Endometrium (tissue), 2 donors: ENCODE measurements around the gene FRMPD1.
"Not testable (repeated sequence)": the region's sequence is repeated elsewhere in the genome, so short reads cannot be mapped to it uniquely, and the experiment has no call there.

Experiments used
- FAIRE-seq: peaks from 2 replicates; lab custom pipeline; 2012; peaks lifted over from hg19 to GRCh38; lab: Jason Lieb, UNC
- donor health status: control.
- donor health status: control.

The FRMPD1 gene, protein sequence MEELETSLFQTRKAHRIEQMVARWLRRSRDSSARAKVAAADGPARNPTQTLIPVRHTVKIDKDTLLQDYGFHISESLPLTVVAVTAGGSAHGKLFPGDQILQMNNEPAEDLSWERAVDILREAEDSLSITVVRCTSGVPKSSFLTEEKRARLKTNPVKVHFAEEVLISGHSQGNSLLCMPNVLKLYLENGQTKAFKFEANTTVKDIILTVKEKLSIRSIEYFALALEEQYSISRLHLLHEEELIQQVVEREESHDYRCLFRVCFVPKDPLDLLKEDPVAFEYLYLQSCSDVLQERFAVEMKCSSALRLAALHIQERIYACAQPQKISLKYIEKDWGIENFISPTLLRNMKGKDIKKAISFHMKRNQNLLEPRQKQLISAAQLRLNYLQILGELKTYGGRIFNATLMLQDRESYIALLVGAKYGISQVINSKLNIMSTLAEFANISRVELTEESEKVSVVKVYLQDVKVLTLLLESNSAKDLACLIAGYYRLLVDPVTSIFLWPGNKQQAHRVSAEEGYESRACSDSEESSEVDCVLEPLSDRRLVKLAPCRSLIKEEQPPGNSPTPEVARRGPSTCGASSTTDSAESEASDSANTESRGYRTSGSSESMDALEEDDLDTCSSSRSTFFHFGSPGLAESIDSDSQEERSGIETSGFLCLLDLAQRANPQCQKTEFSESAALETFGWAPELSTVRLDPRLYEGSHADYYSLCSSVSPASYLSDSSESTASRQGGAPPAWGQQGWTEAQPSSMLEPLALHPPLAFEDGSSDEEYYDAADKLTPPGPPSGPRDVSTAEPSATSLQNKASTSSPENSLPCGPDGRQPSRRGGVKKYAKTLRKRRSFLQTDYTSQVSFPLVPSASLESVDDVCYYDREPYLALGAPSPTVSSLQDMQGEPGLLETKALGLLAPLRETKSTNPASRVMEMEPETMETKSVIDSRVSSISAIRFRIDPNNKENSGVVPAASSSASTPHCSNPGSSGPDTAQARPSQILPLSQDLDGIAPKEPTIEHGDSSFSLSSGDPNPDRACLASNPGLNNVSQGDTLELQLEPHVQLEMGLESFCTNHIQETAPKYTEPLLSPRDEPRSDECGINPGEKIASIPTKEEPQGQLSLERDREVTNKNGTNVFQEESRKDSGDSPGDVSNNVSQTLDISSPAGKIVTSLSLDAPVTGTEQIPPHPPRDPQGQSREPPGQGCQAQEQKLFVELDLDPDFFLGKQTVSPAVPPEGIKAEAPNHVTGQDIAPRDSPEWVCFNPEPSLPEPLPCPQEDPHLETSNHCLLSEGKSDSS (N-terminal part only)

GRCh38 chr9:37650873-37651768 lies at the start of gene FRMPD1:
Gene FRMPD1, plus strand, starts transcription at chr9:37650954. Its CDS starts 41,688 bp downstream, at chr9:37692642.
- no peak for FAIRE-seq

DNA sequence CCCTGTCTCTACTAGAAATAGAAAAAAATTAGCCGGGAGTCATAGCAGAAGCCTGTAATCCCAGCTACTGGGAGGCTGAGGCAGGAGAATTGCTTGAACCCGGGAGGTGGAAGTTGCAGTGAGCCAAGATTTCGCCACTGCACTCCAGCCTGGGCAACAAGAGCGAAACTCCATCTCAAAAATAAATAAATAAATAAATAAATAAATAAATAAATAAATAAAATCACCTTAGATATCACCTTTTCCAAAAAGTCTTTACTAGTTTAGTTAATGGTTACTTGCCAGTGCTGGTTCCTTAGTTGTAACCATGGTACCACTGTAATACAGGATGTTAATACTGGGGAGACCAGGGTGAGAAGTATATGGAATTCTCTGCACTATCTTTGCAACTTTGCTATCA lies 48.7 kb upstream of the FRMPD1 start:
- not testable (repeated sequence) for FAIRE-seq

GRCh38 chr9:37602817-37603216 lies 47.9 kb upstream of the FRMPD1 start:
- FAIRE-seq: no peak

DNA sequence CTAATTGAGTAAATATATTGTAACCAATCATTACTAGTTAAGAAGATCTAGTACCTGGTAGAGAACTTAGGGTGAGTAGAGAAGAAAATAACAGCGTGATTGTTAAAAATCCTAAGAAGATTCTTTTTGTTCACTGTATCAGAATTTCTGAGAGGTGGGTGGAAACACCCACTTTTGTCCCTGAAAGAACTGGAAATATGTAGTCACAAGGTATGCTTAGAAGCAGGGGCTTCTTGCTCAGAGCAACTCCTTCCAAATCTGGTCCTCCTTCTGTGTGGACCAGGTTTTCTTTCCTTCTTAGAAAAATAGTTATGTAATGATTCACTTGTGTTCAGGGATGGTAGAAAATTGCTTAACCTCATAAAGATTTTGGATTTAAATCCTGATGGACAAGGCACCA lies 46.5 kb upstream of the FRMPD1 start:
- FAIRE-seq: no peak

DNA sequence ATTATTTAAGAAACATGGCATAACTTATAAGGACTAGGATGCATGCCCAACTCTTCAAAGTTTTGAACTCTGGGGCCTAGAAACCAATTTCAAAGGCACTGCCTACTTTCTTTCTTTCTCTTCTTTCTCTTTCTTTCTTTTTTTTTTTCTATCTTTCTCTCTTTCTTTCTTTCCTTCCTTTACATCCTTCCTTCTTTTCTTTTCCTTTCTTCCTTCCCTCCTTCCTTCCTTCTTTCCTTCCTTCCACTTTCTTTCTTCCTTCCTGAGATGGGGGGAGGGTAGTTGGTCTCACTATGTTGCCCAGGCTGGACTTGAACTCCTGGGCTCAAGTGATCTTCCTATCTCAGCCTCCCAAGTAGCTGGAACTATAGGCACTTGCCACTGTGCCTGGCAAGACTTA lies 42.5 kb upstream of the FRMPD1 start:
- no peak for FAIRE-seq

DNA sequence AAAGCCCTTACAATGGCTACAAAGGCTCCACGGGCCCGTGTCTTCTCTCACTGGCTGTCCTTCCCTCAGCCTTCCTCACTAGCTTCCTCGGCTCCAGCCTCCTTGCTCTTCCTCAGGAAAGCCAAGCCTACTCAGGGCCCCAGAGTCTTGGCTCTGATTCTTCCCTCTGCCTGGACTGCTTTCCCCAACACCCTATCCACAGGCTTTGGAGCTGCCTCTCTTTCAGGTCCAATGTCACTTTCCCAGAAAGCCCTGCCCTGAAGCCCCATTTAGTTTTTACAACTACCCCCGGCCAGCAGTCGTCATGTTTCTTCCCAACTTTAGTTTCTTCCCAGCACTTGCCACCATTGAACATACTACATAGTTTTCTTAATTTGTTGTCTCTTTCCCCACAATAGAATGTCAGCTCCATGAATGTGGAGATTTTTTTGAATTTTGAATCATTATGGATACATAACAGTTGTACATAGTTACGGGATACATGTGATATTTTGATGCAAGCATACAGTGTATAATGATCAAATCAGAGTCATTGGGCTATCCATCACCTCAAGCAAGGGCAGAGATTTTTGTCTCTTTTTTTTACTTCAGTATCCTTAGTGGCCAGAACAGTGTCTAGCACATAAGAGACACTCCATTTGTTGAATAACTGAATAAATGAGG lies 40.9 kb upstream of the FRMPD1 start:
- FAIRE-seq: no peak

DNA sequence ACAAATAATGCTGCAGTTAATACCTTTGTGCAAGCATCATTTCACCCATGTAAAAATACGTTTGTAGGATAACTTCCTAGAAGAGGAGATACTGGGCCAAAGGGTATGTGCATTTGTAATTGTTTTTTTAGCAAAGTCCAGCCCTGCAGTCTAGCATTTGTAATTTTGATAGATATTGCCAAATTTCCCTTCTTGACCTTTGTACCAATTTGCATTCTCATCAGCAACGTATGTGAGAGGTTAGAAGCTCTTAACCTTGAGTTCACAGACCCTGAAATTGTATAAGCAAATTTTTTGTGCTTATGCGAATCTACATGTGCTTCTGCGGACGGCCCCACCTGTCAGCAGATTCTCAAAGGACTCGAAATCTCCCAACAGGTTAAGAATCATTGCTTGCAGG lies 39.7 kb upstream of the FRMPD1 start:
- FAIRE-seq: no peak

DNA sequence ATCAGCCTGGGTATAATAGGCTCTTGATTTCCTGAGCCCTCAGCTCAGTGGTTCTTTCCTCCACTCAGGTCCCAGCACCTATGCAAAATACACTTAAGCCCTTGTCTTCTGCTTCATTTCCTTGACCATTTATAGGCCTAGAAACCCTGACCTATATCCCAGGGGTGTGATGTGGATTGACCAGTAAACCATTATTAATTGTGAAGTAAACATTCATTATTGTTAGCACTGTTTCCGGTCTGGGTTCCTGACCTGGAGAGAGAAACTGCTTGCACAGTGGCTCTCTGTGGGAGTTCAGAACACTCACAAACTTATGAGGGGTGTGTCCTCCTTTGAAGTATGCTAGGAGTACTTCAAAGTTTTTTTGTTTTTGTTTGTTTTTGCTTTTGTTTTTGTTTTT lies 38.8 kb upstream of the FRMPD1 start:
- FAIRE-seq: no peak

DNA sequence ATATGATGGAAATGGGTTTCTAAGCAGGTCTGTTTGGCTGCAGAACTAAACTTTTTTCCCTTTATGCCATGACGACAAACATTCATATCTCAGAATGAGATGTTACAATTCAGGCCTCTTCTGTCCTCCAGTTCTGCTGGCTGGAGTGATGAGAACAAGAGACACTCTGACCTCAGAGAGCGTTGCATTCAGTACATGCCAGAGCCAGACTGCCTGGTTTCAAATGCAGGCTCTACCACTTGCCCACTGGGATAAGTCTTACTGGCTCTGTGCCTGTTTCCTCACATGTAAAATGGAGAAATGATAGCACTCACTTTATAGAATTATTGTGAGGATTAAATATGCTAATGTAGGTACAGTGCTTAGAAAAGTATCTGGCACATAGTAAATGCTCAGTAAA lies 33.6 kb upstream of the FRMPD1 start:
- FAIRE-seq: no peak

DNA sequence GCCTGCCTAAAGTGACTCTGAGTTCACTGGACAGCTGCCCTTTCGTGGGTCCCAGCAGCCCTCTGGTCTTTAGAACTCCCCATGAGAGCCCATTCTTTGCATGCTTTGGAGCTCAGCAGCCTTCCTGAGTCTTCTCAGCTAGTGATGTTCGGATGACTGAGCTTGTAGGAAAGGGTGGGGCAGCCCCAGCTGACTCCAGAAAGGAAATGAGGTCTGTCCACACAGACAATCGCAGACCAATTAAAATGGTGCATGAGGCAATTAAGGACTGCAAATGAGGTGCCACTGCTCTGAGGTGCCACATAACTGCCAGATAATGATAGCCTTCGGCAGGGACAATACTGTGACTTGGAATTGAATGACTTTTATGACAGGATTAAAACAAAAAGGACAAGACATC lies 32.9 kb upstream of the FRMPD1 start:
- FAIRE-seq: no peak

DNA sequence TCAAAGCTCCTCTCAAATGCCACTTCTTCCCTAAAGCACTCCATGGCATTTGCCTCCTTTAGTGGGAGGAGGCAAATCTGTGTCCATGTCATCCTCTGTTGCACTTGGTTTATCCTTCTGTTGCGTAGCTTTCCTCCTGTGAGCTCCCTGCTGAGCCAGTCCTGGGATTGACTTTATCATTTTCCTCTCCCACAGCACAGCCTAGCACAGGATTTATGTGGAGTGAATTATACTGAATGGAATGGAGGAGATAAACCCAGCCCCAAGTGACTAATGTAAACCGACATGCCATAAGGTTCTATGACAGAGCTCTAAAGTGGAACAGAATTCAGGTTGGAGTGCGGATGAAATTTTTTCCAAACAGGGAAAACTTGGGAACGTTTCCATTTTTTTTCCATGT lies 31.9 kb upstream of the FRMPD1 start:
- FAIRE-seq: no peak

DNA sequence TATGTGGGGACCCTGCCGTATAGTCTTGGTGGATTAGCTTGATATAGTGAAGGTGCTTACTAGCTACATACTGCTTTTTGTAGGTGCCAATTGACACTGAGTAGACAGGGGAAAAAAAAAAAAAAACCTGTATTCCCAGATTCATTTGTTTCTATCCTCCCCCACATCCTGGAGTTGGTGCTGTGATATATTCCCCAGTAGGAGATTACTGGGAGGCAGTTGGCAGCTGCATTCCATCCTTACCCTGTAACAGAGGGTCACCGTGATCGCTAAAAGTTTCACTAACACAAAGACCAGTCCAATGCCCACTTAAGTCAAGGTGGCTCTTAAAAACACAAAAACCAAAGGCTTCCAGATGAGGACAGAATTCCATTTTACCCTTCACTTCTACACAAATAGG lies 30.9 kb upstream of the FRMPD1 start:
- no peak for FAIRE-seq

DNA sequence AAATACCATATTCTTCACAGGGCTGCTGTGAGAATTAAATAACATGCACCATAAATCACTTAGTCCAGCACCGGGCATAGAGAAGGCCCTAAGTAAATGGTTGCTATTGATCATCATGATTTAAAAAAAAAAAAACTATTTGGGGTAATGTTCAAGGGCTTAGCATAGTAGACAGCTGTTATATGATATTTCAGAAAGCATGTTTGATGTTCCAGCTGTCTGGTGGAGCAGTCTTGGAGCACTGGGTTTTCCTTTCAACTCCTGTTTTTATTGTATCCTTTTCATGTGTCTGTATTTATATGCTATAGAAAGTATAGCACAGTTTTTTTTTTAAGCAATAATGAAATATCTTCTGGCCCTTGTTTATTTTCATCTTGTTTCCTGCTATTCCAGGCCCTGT lies 30.4 kb upstream of the FRMPD1 start:
- FAIRE-seq: no peak

DNA sequence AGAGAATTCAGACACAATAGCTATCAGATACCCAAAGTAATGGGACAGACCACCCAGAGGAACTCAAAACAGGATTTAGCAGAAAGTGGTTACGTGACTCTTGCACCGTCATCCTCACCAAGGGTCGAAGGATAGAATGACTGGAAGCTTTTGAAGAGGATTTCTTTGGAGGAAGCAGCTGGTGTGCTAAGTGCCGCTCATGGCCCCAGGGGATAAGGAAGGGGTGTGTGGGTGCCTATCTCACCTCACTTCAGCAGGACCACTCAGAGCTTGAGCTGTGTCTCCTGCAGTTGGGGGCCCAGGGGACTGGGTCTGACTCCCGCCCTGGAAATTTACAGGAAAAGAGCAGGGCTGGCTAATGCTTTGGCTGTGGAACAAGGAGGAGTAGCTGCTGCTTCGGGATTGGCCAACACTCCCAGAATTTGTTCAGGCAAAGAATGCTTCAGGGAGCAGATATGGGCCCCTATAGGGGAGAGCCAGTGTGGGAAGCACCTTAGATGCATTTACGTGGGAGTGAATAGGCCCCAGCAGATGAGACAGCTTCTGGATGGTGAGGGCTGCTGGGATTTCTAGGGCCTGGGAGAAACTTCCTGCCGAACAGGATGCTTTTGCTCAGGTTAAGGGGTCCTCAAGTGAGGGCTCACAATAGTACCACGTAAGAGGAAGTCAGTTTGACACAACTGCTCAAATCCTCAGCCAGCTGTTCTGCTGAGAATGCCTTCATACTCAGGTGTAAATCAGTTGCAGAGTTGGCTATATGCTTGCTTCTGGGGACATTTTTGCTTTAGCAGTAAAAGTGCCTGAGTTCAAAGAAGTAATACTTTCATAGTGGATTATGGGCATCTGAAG lies 29.3 kb upstream of the FRMPD1 start:
- no peak for FAIRE-seq

DNA sequence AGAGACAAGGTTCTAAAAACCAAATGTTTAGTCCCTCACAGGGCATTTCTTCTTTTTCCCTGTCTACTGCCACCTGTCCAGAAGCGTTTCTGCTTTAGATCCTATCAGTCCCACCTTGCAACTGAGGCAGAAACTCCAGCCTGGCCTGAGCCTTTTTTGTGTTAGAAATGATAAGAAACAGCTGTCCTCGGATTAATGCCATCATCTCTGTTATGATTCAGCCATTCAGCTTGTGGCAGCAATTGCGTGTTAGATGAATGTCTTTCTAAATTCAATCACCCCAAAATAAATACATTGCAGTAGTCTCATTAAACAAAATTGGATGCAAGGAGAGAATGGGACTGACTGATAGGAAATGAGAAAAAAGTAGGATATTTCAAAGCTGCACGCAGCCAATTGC lies 28.3 kb upstream of the FRMPD1 start:
- no peak for FAIRE-seq

GRCh38 chr9:37623267-37623666 lies 27.5 kb upstream of the FRMPD1 start:
- no peak for FAIRE-seq

- no peak for FAIRE-seq
Observed at GRCh38 chr9:37624073-37624472, 26.7 kb upstream of the FRMPD1 start.

DNA sequence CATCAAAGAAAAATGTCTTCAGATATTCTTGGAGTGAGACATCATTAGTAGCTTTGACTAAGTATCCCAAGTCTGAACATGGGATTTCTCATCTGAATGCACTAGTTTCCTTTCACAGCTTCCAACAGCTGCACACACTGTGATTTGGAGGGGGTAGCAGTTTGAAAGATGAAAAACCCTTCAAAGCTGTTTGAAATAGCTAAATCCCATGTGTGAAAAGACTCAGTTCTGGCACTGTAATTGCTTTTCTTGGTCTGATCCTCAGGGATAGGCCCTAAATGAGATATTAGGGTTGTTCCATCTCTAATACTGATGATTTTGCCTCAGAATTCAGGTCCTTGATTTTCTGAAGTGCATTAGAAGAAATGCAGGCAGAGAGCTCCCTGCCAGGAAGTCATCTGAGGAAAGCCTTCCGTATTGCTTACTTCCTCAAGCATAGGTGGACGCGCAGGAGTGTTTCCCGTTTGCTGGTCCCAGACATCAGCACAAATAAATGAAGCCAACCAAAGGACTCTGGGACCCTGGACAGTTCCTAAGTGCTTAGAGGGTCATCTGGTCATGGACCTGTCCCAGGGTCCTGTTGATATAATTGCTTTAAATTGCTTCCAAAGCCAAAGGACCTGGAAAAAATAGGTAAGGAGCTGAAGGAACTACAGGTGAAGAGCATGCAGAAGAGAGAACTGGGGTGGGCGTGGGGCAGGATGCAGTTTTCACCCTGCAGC lies 25.6 kb upstream of the FRMPD1 start:
- no peak for FAIRE-seq

GRCh38 chr9:37625758-37626147 lies 25.0 kb upstream of the FRMPD1 start:
- FAIRE-seq: no peak
